Ectodermal cell (in vitro differentiated cells): ENCODE data around the gene PER1.

Source experiments
- H3K27ac ChIP-seq: 2 replicates; pipeline ENCODE4 v1.7.0; 2013; ENCODE audit warnings: mild to moderate bottlenecking, low read depth, low read length; ENCODE audit not compliant: insufficient read depth, poor library complexity, severe bottlenecking
- H3K27me3 ChIP-seq: 2 replicates; pipeline ENCODE4 v1.7.0; 2013; ENCODE audit warnings: mild to moderate bottlenecking, low read length; ENCODE audit not compliant: insufficient read depth, control insufficient read depth, poor library complexity, severe bottlenecking
- H3K36me3 ChIP-seq: one replicate; pipeline ENCODE4 v1.7.0; 2013; ENCODE audit warnings: low read length; ENCODE audit not compliant: control insufficient read depth, insufficient read depth
- H3K4me1 ChIP-seq: one replicate; pipeline ENCODE4 v1.7.0; 2013; ENCODE audit warnings: low read length; ENCODE audit not compliant: control insufficient read depth, insufficient read depth
- H3K4me3 ChIP-seq: 2 replicates; pipeline ENCODE4 v1.7.0; 2013; ENCODE audit warnings: low read depth, low read length, control low read depth; ENCODE audit not compliant: insufficient read depth
- H3K9me3 ChIP-seq: 2 replicates; pipeline ENCODE4 v1.7.0; 2013; ENCODE audit warnings: mild to moderate bottlenecking, low read length, moderate library complexity; ENCODE audit not compliant: control insufficient read depth
- WGBS, 2 experiments: methylation state at CpG; one replicate each; pipeline ENCODE4 v1.1.7; 2013; ENCODE audit warnings: missing lambda C conversion rate in 2 of 2; 5-methylcytosine and 5-hydroxymethylcytosine counted together

The PER1 gene

DNA sequence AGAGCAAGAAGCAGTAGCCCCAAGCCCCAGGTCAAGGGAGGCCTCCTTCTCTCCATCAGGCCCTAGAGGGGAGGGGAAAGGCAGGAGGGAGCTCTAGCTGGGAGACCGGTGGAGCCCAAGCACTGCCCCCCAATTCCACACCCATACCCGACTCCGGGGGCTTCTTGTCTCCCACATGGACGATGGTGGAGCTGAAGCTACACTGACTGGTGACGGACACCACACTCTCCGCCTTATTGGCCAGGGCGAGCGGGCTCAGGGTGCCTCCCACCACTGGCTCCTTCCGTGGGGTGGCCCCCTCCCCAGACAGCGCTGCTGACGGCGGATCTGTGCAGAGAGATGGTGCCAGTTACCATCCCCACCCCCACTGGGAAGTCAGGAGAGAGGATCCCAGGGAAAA lies 6.4 kb downstream of the PER1 start:
- Histone ChIP-seq H3K36me3 (peaks cover 37% of the 10 kb centered on the region), H3K4me1 (no peaks in the 10 kb centered on the region), H3K27me3 (no peaks in the 10 kb centered on the region), H3K9me3 (no peaks in the 10 kb centered on the region), H3K27ac (no peak overlapping the region), H3K4me3 (no peak overlapping the region)
- 94% methylated on average over 12 of the region's 12 CpGs for WGBS, 2 experiments

DNA sequence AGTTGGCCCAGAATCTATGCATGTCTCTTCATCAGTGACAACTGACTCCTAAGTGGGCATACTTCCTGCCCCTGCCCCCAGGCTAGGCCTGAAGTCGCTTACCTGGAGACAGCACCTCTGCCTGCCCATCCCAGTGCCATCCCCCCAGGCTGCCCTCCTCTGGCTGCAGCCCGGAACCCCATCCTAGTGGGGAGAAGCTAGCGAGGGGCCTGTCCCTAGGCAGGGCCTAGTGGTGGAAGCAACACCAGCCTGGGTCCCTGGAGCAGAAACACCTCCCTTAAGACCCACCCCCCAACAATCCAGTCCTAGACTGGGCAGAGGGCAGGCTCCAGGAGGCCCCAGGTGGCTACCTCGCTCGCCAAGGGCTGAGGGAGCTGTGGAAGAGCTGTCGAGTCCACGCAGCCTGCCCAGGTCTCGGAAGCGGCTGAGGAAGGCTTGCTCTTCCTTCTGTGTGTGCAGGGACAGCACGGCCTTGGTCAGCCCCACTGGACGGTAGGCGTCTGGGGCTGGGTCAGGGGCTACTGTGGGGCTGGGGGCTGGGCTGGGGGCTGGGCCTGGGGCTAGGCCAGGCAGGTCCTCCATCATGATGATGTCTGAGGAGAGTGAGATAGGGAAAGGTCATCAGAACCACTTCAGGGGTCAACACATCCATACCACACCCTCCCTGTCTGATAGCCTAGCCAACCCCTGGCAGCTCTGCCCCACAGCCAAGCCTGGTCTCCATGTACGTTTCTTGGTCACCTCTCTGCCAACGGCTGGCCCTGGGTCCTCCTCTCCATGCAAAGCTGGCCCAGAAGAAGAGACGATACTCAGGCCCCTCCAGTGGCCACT lies 7.6 kb downstream of the PER1 start:
- no peak overlapping the region for H3K4me3 ChIP-seq
- no peak overlapping the region for H3K27ac ChIP-seq
- H3K27me3 ChIP-seq, result no peaks in the 10 kb centered on the region
- H3K9me3 ChIP-seq, result no peaks in the 10 kb centered on the region
- H3K4me1 ChIP-seq, result no peaks in the 10 kb centered on the region
- peaks cover 34% of the 10 kb centered on the region for H3K36me3 ChIP-seq
- 93 to 95% methylated on average over 15 of the region's 15 CpGs for WGBS, 2 experiments

DNA sequence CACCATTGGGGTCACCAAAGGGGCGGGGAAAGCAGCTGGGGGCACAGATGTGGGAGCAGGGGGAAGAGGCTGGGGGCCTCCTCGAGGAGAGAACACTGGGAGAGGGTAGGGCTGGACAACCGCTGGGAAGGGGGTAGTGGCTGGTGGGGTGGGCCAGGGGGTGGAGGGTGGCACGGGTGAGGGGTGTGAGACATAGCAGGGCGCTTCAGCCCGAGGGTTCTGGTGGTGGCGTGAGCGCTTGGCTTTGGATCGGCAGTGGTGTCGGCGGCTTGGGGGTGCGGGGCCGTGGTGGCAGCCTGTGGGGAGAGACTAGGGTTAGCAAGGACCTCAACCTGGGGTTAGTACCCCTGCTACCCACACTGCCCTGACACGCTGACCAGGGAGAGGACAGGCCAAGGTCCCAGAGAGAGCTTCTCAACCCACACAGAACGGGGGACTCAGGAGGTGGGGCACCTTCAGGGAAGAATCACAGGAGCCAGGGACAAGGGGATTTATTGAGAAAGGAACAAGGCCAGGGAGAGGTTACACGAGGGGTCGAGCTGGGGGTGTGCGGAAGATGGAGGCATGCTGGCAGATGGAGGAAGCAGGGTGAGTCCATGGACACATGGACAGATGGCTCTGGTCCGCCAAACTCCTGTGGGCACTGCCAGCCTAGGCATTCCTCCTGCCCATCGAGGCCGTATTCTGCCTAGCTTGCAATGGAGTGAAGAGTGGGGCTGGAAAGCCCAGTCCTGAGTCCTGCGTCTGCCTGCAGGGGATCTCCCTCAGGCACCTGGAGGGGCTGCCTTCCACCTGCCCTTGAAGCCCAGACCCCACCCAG lies 8.4 kb downstream of the PER1 start:
- WGBS, 2 experiments, result 93 to 96% methylated on average over 22 of the region's 22 CpGs
- no peaks in the 10 kb centered on the region for H3K9me3 ChIP-seq
- no peaks in the 10 kb centered on the region for H3K27me3 ChIP-seq
- H3K4me1 ChIP-seq, result no peaks in the 10 kb centered on the region
- peaks cover 28% of the 10 kb centered on the region for H3K36me3 ChIP-seq
- H3K27ac ChIP-seq, result no peak overlapping the region
- H3K4me3 ChIP-seq, result no peak overlapping the region

DNA sequence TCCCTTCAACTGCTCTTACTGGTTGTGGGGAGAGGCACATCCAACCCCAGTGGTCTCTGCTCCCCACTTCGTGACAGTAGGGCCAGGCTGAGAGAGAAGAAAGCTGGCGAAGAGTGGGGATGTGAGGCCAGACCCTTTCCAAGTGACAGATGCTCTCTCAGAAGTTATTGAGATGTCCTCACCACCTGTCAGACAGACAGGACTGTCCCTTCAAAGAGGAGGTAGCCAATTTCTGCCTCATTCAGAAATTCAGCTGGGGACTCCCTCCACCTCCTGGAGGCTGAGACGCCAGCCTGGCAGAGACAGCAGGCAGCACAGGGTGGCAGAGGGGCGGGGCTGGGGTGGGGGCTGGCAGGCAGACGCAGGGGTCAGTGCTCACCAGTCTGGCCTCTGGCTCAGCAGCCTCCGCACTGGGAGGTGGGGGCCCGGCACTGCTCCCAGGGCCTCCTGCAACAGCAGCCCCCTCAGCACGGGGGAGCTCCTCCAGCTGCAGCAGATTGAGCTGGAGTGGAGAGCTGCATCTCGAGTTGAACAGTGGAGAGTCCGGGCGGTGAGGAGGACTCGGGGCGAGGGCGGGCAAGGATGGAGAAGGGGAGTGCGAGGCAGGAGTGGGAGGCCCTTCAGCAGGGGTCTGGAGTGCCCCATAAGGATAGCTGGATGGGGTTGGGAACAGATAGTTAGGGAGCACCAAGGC lies 9.2 kb downstream of the PER1 start:
- H3K4me3 ChIP-seq, result no peak overlapping the region

DNA sequence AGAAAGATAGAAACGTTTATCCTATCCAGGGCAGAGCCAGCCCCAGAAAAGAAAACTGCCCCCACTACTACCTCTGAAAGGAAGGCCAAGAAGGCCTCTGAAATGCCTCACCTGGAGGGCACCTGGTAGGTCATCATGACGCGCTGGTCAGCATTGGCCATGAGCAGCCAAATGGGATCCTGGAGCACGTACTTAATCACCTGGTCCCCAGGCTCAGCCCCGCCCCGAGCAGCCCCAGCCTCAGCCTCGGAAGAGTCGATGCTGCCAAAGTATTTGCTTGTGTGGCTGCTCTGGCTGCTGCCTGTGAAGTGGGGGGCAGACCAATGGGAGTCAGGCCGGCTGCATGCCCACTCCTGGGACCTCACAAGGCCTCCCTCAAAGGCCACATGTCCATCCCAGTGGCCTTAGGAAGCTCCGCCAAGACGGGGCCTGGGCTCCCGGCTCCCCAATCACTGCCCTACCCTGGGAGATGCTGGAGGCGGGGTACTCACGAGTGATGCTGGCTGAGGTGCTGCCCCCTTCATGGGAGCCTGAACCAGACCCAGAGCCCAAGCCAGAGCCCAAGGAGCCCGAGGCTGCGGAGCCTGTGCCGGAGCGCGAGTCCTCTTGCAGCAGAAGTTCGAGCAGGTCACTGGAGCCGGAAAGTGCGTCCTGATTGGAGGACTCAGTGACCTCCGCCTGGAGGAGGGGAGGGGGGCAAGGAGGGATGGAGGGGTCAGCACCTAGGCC lies 9.9 kb downstream of the PER1 start:
- WGBS, 2 experiments, result 93 to 96% methylated on average over 23 of the region's 23 CpGs
- Histone ChIP-seq H3K9me3 (no peaks in the 10 kb centered on the region), H3K4me1 (peaks cover 4% of the 10 kb centered on the region), H3K36me3 (peaks cover 18% of the 10 kb centered on the region), H3K4me3 (no peak overlapping the region), H3K27ac (no peak overlapping the region), H3K27me3 (peaks cover 10% of the 10 kb centered on the region)

More for the DNA sequence above, 9.2 kb downstream of the PER1 start:
- no peaks in the 10 kb centered on the region for H3K9me3 ChIP-seq
- 92 to 95% methylated on average over 14 of the region's 15 CpGs for WGBS, 2 experiments
- H3K27ac ChIP-seq, result no peak overlapping the region
- H3K27me3 ChIP-seq, result peaks cover 3% of the 10 kb centered on the region
- H3K36me3 ChIP-seq, result peaks cover 25% of the 10 kb centered on the region
- H3K4me1 ChIP-seq, result no peaks in the 10 kb centered on the region

DNA sequence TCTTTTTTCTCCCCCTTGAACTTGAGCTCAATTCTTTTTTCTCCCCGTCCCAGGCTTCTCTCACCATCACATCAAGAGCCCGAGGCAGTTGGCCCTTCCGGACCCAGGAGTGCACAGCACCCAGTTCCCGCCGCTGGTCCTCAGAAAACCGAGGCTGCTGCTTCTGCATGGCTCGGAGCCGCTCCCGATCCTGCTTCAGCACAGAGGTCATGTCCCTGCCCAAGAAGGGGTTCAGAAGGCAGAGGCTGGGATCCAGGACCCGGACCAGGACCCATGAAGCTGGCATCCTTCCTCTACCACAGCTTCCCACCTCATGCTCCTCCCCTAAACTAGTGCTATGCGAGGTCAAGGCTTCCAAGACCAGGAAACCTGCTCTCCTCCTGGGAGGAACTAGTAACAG lies 10.5 kb downstream of the PER1 start:
- WGBS, 2 experiments, result 94% methylated on average over 11 of the region's 11 CpGs
- no peak overlapping the region for H3K27ac ChIP-seq
- H3K9me3 ChIP-seq, result no peaks in the 10 kb centered on the region
- no peak overlapping the region for H3K4me3 ChIP-seq
- peaks cover 14% of the 10 kb centered on the region for H3K36me3 ChIP-seq
- peaks cover 14% of the 10 kb centered on the region for H3K27me3 ChIP-seq
- peaks cover 4% of the 10 kb centered on the region for H3K4me1 ChIP-seq

DNA sequence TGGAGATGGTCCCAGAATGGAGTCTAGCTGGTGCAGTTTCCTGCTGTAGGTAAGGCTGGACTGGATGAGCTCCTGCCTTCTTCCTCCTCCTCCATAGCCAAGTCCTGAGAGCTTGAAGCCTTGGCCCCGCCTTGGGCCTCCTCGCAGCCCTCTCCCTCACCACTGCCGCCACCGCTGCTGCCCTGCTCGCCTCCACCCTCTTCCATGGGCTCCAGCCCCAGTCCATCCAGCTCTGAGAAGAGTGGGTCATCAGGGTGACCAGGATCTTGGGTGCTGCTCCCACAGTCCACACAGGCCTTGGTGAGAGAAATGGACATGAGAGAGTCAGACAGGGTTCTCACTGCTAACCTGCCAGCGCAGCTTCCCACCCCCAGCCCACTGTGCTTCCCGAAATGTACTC lies 11.2 kb downstream of the PER1 start:
- peaks cover 14% of the 10 kb centered on the region for H3K27me3 ChIP-seq
- 94 to 96% methylated on average over 7 of the region's 7 CpGs for WGBS, 2 experiments
- H3K36me3 ChIP-seq, result peaks cover 7% of the 10 kb centered on the region
- H3K9me3 ChIP-seq, result no peaks in the 10 kb centered on the region
- H3K27ac ChIP-seq, result no peak overlapping the region
- H3K4me1 ChIP-seq, result peaks cover 4% of the 10 kb centered on the region
- no peak overlapping the region for H3K4me3 ChIP-seq

DNA sequence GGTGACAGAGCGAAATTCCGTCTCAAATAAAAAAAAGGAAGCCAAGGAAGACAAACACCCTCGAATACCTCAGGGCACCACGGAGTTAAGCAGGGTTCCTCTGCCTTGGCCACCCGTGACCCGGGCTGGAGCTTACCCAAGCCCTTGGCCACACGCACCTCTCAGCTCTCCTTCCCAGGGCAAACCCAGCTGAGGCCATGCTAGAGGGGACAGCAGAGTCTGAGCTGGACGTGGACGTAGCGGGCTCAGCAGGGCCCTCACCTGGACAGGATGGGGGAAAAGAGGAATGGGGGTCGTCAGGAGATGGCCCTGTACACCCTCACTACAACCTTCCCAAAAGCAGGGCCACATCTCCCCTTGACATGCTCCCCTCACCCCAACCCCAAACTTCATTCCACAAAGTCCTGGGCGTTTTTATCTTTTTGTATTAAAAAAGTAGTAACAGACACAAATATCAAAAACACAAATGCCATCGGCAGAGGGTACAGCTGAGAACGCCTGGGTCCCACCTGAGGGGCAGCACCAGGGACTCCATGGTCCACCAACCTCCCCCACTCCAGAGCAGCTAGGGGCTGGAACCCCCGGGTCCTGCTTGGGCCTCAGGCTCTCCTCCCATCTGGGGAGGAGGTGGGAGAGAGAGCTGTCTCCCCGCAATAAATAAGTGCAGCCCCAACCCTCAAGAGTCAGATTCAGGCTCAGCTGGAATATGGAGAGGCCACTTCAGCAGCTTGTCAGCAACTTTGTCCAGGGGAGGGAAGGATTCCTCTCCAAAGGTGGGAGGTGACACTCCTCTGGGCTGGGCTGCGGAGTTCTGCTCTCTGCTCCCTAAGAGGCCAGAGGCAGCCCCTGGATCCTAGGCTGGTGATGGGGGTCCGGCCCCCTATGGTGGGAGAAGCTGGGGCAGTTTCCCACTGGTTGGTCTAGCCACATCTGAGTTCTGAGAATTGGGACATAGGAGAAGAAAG lies 11.9 kb downstream of the PER1 start:
- Histone ChIP-seq H3K27me3 (peaks cover 14% of the 10 kb centered on the region), H3K4me3 (no peak overlapping the region), H3K27ac (no peak overlapping the region), H3K9me3 (no peaks in the 10 kb centered on the region), H3K36me3 (peaks cover under 1% of the 10 kb centered on the region), H3K4me1 (peaks cover 4% of the 10 kb centered on the region)
- 91 to 93% methylated on average over 16 to 18 of the region's 18 CpGs for WGBS, 2 experiments
